ENCODE results near the gene TTC33. TPM values are rescaled to one million over a fixed set of nuclear protein-coding genes. Genes with fewer than 3 reads are reported as not detected.
"Not testable (repeated sequence)": the region's sequence is repeated elsewhere in the genome, so short reads cannot be mapped to it uniquely, and the experiment has no call there.

Gene TTC33
- total RNA-seq, 2 donors from 2014 or later = 10.6 to 19.8 TPM

- Histone ChIP-seq H3K4me3 (no peak overlapping the region), H3K27ac (no peak overlapping the region), H3K4me1 (no peaks in the 10 kb centered on the region), H3K27me3 (no peaks in the 10 kb centered on the region), H3K9ac (ENCODE audit: low read depth in 2 of 2, low read length in 2 of 2) (no peak overlapping the region), H3K9me3 (no peaks in the 10 kb centered on the region), H3K36me3 (no peaks in the 10 kb centered on the region)
- intact Hi-C loops (cut with DNase I) = no loop called here
- no peak for TF ChIP-seq CTCF (IDR thresholded peaks at IDR 0.05)
- DNase-seq = no peak
Observed at GRCh38 chr5:40572391-40572790, 183.4 kb downstream of the TTC33 start.

- Histone ChIP-seq H3K36me3 (no peaks in the 10 kb centered on the region), H3K27ac (no peak overlapping the region)
Observed at GRCh38 chr5:40571729-40572128, 184.0 kb downstream of the TTC33 start.

GRCh38 chr5:40570408-40571129 lies 185.2 kb downstream of the TTC33 start:
- no peak for DNase-seq
- H3K27ac ChIP-seq = no peak overlapping the region
- H3K4me3 ChIP-seq = no peak overlapping the region
- H3K4me1 ChIP-seq = no peaks in the 10 kb centered on the region
- H3K27me3 ChIP-seq = no peaks in the 10 kb centered on the region
- H3K9ac ChIP-seq (ENCODE audit: low read depth in 2 of 2, low read length in 2 of 2) = no peak overlapping the region
- H3K36me3 ChIP-seq = no peaks in the 10 kb centered on the region
- intact Hi-C loops (cut with DNase I) = no loop called here
- TF ChIP-seq CTCF (IDR thresholded peaks at IDR 0.05) = no peak
- H3K9me3 ChIP-seq = no peaks in the 10 kb centered on the region

More at GRCh38 chr5:40571729-40572128, 184.0 kb downstream of the TTC33 start:
- Histone ChIP-seq H3K27me3 (no peaks in the 10 kb centered on the region), H3K4me1 (no peaks in the 10 kb centered on the region), H3K4me3 (no peak overlapping the region), H3K9ac (ENCODE audit: low read depth in 2 of 2, low read length in 2 of 2) (no peak overlapping the region), H3K9me3 (no peaks in the 10 kb centered on the region)
- intact Hi-C loops (cut with DNase I) = no loop called here
- no peak for TF ChIP-seq CTCF (IDR thresholded peaks at IDR 0.05)
- DNase-seq = no peak

GRCh38 chr5:40569546-40570270 lies 186.1 kb downstream of the TTC33 start:
- no peak for DNase-seq
- no peaks in the 10 kb centered on the region for H3K4me1 ChIP-seq
- no peak for TF ChIP-seq CTCF (IDR thresholded peaks at IDR 0.05)
- no peaks in the 10 kb centered on the region for H3K27me3 ChIP-seq
- no peak overlapping the region for H3K27ac ChIP-seq
- no peak overlapping the region for H3K4me3 ChIP-seq
- intact Hi-C loops (cut with DNase I) = no loop called here
- no peak overlapping the region for H3K9ac ChIP-seq (ENCODE audit: low read depth in 2 of 2, low read length in 2 of 2)
- no peaks in the 10 kb centered on the region for H3K9me3 ChIP-seq
- H3K36me3 ChIP-seq = no peaks in the 10 kb centered on the region

- no peak for TF ChIP-seq CTCF (IDR thresholded peaks at IDR 0.05)
- Histone ChIP-seq H3K27me3 (no peaks in the 10 kb centered on the region), H3K27ac (no peak overlapping the region), H3K4me3 (no peak overlapping the region), H3K9me3 (no peaks in the 10 kb centered on the region), H3K9ac (ENCODE audit: low read depth in 2 of 2, low read length in 2 of 2) (no peak overlapping the region), H3K36me3 (no peaks in the 10 kb centered on the region), H3K4me1 (no peaks in the 10 kb centered on the region)
- DNase-seq = no peak
- intact Hi-C loops (cut with DNase I) = no loop called here
Observed at GRCh38 chr5:40568548-40568947, 187.2 kb downstream of the TTC33 start.

- H3K9ac ChIP-seq (ENCODE audit: low read depth in 2 of 2, low read length in 2 of 2); H3K36me3 ChIP-seq; H3K27ac ChIP-seq; H3K4me1 ChIP-seq; intact Hi-C loops (cut with DNase I); H3K27me3 ChIP-seq; DNase-seq; H3K9me3 ChIP-seq; H3K4me3 ChIP-seq: not testable (repeated sequence)
Observed at GRCh38 chr5:40563173-40563572, 192.6 kb downstream of the TTC33 start.

All from colonic mucosa (tissue), 4 donors.